K562 (cell line): ENCODE measurements around the gene MYL6B.

Source experiments
- USF2 ChIP-seq: sonication (generic); formaldehyde crosslinking; IDR thresholded peaks from 2 replicates; pipeline ENCODE4 v1.5.0; 2020; ENCODE audit warnings: missing genetic modification reagents
- TF ChIP-seq, protein P1 (sequence below): sonication (generic); formaldehyde crosslinking; IDR thresholded peaks from 2 replicates; pipeline ENCODE4 v1.9.0; 2022; ENCODE audit warnings: mild to moderate bottlenecking, missing genetic modification reagents

DNA sequence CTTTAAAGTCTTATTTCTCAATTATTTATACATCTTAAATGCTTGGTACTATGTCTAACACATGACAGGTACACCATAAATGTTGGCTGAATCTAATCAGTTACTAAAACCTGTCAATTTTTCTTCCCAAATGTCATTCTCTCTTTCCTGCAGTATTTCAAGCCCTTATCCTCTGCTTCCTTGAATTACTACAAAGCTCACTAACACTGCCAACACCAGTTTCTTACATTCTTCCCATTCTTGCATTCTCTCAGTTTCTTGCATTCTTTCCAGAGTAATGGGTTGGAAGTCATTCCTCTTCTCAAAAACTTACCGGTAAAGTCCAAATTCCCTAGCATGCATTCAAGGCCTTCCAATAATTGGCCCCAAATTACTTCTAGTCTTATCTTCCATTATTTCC lies 46.4 kb downstream of the MYL6B start:
- TF ChIP-seq, protein P1, sequence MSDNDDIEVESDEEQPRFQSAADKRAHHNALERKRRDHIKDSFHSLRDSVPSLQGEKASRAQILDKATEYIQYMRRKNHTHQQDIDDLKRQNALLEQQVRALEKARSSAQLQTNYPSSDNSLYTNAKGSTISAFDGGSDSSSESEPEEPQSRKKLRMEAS, result no peak
- no peak for TF ChIP-seq USF2 (CRISPR knock-in tag)
